ENCODE measurements around the gene TNFAIP8. TPM values are rescaled to one million over a fixed set of nuclear protein-coding genes. Genes with fewer than 3 reads are reported as not detected.

TNFAIP8 gene
- total and polyA plus RNA-seq, 9 of the 15 experiments (the other 6 are each of a cell fraction or from before 2014, with no cell fraction given): 29.9 to 52.2 (median 44.8) TPM

- TF ChIP-seq FOXO4 (CRISPR knock-in tag; IDR thresholded peaks at IDR 0.05) (no peak), NCOR1 (IDR thresholded peaks at IDR 0.05) (peak; percentile 59; the same call in 1 of the 2 replicates), ARID2 (IDR thresholded peaks at IDR 0.05) (no peak), HSF4 (CRISPR knock-in tag; IDR thresholded peaks at IDR 0.05; ENCODE audit: borderline replicate concordance) (no peak), STAT5A (IDR thresholded peaks at IDR 0.05; ENCODE audit: borderline replicate concordance, low read length) (0 out of 2 replicates have a peak, but pooled peaks have one; percentile 20), HNRNPK (IDR thresholded peaks at IDR 0.05; ENCODE audit: low read depth, low read length, poor library complexity, severe bottlenecking) (no peak), MAZ (CRISPR knock-in tag; conservative IDR thresholded peaks at IDR 0.05 in 1 of 2, IDR thresholded peaks at IDR 0.05 in 1 of 2) (no peak), ARID1B (IDR thresholded peaks at IDR 0.05) (peak; percentile 77), TCF3 (CRISPR knock-in tag; IDR thresholded peaks at IDR 0.05) (peak; percentile 77), DLX4 (CRISPR knock-in tag; IDR thresholded peaks at IDR 0.05) (no peak), PHB2 (IDR thresholded peaks at IDR 0.05; ENCODE audit: low read depth) (no peak), PRPF4 (IDR thresholded peaks at IDR 0.05; ENCODE audit: insufficient read depth, low read depth, low read length, poor library complexity, severe bottlenecking) (no peak), FOXJ3 (CRISPR knock-in tag; IDR thresholded peaks at IDR 0.05) (no peak), ATF3 (IDR thresholded peaks at IDR 0.05) (no peak), ATF3 (CRISPR knock-in tag; conservative IDR thresholded peaks at IDR 0.05) (no peak), DPF2 (IDR thresholded peaks at IDR 0.05) (0 out of 2 replicates have a peak, but pooled peaks have one; percentile 37), SLC30A9 (CRISPR knock-in tag; IDR thresholded peaks at IDR 0.05) (no peak), GTF3C2 (IDR thresholded peaks at IDR 0.05; ENCODE audit: borderline replicate concordance, extremely low read depth, insufficient read length) (no peak), HBP1 (CRISPR knock-in tag; IDR thresholded peaks at IDR 0.05) (no peak), POU5F1 (IDR thresholded peaks at IDR 0.05; ENCODE audit: borderline replicate concordance, low read depth, low read length, partially characterized antibody) (no peak), ZFX (CRISPR knock-in tag; IDR thresholded peaks at IDR 0.05) (no peak), ZNF696 (CRISPR knock-in tag; conservative IDR thresholded peaks at IDR 0.05) (no peak)
These were observed 24.2 kb downstream of the TNFAIP8 start (continued) for GRCh38 chr5:119379942-119380547.
